Measurements from ENCODE around the gene YTHDC1. TPM values are rescaled to one million over a fixed set of nuclear protein-coding genes. Genes with fewer than 3 reads are reported as not detected.

YTHDC1 gene
- total RNA-seq, 4 donors from 2014 or later = 16.4 to 104 (median 71.3) TPM

GRCh38 chr4:68319040-68319439, 30.9 kb downstream of the YTHDC1 start:
- Histone ChIP-seq H3K4me1 (no peaks in the 10 kb centered on the region), H3K27ac (no peak overlapping the region), H3K9me3 (no peaks in the 10 kb centered on the region), H3K27me3 (no peaks in the 10 kb centered on the region), H3K36me3 (no peaks in the 10 kb centered on the region), H3K4me3 (no peak overlapping the region)
- no peak for DNase-seq
- TF ChIP-seq POLR2A (IDR thresholded peaks at IDR 0.05) (no peak), CTCF (IDR thresholded peaks at IDR 0.05) (no peak)
- intact Hi-C loops (cut with DNase I; ENCODE audit: low total_unique reads) = no loop called here

GRCh38 chr4:68316193-68316969, 33.5 kb downstream of the YTHDC1 start:
- no peaks in the 10 kb centered on the region for H3K9me3 ChIP-seq
- no peaks in the 10 kb centered on the region for H3K27me3 ChIP-seq
- H3K36me3 ChIP-seq = no peaks in the 10 kb centered on the region
- H3K27ac ChIP-seq = no peak overlapping the region
- intact Hi-C loops (cut with DNase I; ENCODE audit: low total_unique reads) = no loop called here
- TF ChIP-seq CTCF (IDR thresholded peaks at IDR 0.05) (no peak), POLR2A (IDR thresholded peaks at IDR 0.05) (no peak)
- H3K4me1 ChIP-seq = no peaks in the 10 kb centered on the region
- no peak overlapping the region for H3K4me3 ChIP-seq
- no peak for DNase-seq

GRCh38 chr4:68310651-68311247, 39.1 kb downstream of the YTHDC1 start:
- Histone ChIP-seq H3K36me3 (no peaks in the 10 kb centered on the region), H3K4me1 (no peaks in the 10 kb centered on the region), H3K9me3 (no peaks in the 10 kb centered on the region), H3K27ac (no peak overlapping the region), H3K27me3 (no peaks in the 10 kb centered on the region), H3K4me3 (no peak overlapping the region)
- intact Hi-C loops (cut with DNase I; ENCODE audit: low total_unique reads) = no loop called here
- DNase-seq = no peak
- TF ChIP-seq CTCF (IDR thresholded peaks at IDR 0.05) = no peak
- no peak for TF ChIP-seq POLR2A (IDR thresholded peaks at IDR 0.05)

- DNase-seq = no peak
- Histone ChIP-seq H3K4me3 (no peak overlapping the region), H3K4me1 (no peaks in the 10 kb centered on the region), H3K27me3 (no peaks in the 10 kb centered on the region), H3K9me3 (no peaks in the 10 kb centered on the region), H3K36me3 (no peaks in the 10 kb centered on the region), H3K27ac (no peak overlapping the region)
- TF ChIP-seq POLR2A (IDR thresholded peaks at IDR 0.05) (no peak), CTCF (IDR thresholded peaks at IDR 0.05) (no peak)
- intact Hi-C loops (cut with DNase I; ENCODE audit: low total_unique reads) = no loop called here
Measured at GRCh38 chr4:68304731-68305130, 45.2 kb downstream of the YTHDC1 start.
